Upper lobe of left lung (tissue), 4 donors: ENCODE measurements around the gene NHSL2.

Experiments
- POLR2AphosphoS5 ChIP-seq, 2 donors: sonication (generic); formaldehyde crosslinking; IDR thresholded peaks; one replicate each; pipeline ENCODE4 v1.5.1; 2017; ENCODE audit warnings: antibody characterized with exemption in 2 of 2
- TF ChIP-seq, protein P1 (sequence below), 6 experiments: fragments of 450-650 bp in 4 of 6; fragments of 200-600 bp in 2 of 6; sonication (generic) in 2 of 6; IDR thresholded peaks; one replicate each; pipeline ENCODE4 v1.5.1; 2016 to 2019; ENCODE audit warnings: antibody characterized with exemption in 6 of 6

DNA sequence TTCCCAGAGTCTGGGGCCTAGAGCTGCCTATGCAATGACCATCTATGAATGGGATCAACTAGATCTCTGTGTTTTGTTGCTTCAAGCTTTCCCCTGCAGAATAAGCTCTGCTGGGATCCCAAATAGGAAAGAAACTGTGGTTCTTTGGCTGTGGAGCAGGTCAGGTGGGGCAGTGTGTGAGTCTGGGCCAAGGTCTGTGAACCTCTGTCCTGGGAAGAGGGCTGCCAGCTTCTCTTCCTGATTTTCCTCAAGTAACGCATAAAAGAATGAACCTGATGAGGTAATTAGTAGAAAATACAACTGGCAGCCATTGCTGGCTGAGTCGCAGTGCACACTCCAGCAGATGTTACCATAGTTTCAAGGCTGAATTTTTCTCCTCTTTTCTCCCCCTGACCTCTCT, 266.3 kb downstream of the NHSL2 start:
- no peak for TF ChIP-seq POLR2AphosphoS5 (IDR thresholded peaks at IDR 0.05)
- TF ChIP-seq, protein P1, sequence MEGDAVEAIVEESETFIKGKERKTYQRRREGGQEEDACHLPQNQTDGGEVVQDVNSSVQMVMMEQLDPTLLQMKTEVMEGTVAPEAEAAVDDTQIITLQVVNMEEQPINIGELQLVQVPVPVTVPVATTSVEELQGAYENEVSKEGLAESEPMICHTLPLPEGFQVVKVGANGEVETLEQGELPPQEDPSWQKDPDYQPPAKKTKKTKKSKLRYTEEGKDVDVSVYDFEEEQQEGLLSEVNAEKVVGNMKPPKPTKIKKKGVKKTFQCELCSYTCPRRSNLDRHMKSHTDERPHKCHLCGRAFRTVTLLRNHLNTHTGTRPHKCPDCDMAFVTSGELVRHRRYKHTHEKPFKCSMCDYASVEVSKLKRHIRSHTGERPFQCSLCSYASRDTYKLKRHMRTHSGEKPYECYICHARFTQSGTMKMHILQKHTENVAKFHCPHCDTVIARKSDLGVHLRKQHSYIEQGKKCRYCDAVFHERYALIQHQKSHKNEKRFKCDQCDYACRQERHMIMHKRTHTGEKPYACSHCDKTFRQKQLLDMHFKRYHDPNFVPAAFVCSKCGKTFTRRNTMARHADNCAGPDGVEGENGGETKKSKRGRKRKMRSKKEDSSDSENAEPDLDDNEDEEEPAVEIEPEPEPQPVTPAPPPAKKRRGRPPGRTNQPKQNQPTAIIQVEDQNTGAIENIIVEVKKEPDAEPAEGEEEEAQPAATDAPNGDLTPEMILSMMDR (IDR thresholded peaks at IDR 0.05) = no peak
